HepG2 (cell line): ENCODE data around the gene DMGDH. TPM values are rescaled to one million over a fixed set of nuclear protein-coding genes. Genes with fewer than 3 reads are reported as not detected.

ENCODE experiments used
- ARNTL ChIP-seq: sonication (generic); formaldehyde crosslinking; IDR thresholded peaks from 2 replicates; pipeline ENCODE4 v1.4.0; 2020; ENCODE audit warnings: mild to moderate bottlenecking, missing genetic modification reagents
- BRCA1 ChIP-seq: sonication (generic); formaldehyde crosslinking; IDR thresholded peaks from 2 replicates; pipeline ENCODE4 v1.4.0; 2020; ENCODE audit warnings: missing genetic modification reagents
- HMGA1 ChIP-seq: sonication (generic); formaldehyde crosslinking; conservative IDR thresholded peaks from 2 replicates; pipeline ENCODE4 v1.4.0; 2020; ENCODE audit warnings: missing genetic modification reagents
- KAT7 ChIP-seq: IDR thresholded peaks from 2 replicates; pipeline ENCODE4 v1.6.1; 2018; ENCODE audit warnings: borderline replicate concordance, missing compliant biosample characterization
- MXI1 ChIP-seq: IDR thresholded peaks from 3 replicates; pipeline ENCODE4 v1.6.1; 2012; ENCODE audit warnings: low read depth, low read length, inconsistent platforms, borderline replicate concordance
- NRL ChIP-seq: sonication (generic); formaldehyde crosslinking; IDR thresholded peaks from 2 replicates; pipeline ENCODE4 v1.5.0; 2020; ENCODE audit warnings: missing genetic modification reagents, mild to moderate bottlenecking, moderate library complexity, borderline replicate concordance
- PAWR ChIP-seq: sonication (generic); formaldehyde crosslinking; IDR thresholded peaks from 2 replicates; pipeline ENCODE4 v1.4.0; 2020; ENCODE audit warnings: missing genetic modification reagents, mild to moderate bottlenecking, borderline replicate concordance
- ZNF225 ChIP-seq: sonication (generic); formaldehyde crosslinking; IDR thresholded peaks from 2 replicates; pipeline ENCODE4 v1.4.0; 2020; ENCODE audit warnings: mild to moderate bottlenecking, missing genetic modification reagents
- ZNF33B ChIP-seq: sonication (generic); formaldehyde crosslinking; IDR thresholded peaks from 2 replicates; pipeline ENCODE4 v1.5.1; 2020; ENCODE audit warnings: mild to moderate bottlenecking, missing genetic modification reagents
- ZNF496 ChIP-seq: sonication (generic); formaldehyde crosslinking; IDR thresholded peaks from 2 replicates; pipeline ENCODE4 v1.8.1; 2023; ENCODE audit warnings: mild to moderate bottlenecking, moderate library complexity, missing genetic modification reagents; ENCODE audit not compliant: insufficient replicate concordance
- ZNF775 ChIP-seq: sonication (generic); formaldehyde crosslinking; IDR thresholded peaks from 2 replicates; pipeline ENCODE4 v1.4.0; 2020; ENCODE audit warnings: missing genetic modification reagents, mild to moderate bottlenecking, moderate library complexity, borderline replicate concordance
- polyA plus RNA-seq, 8 experiments: library from polyadenylated mRNA; depleted of rRNA in 3 of 8; stranded (reverse) in 7 of 8; unstranded in 1 of 8; fragments of >200 nt; fragmentation: Illumina TruSeq in 4 of 8; extraction: Trizol in 4 of 8; gene quantifications; 2 replicates each; pipeline versions ENCODE4 v1.2.1 to v1.2.3, GENCODE V29; 2011 to 2016; ENCODE audit warnings: low read depth in 4 of 8, missing spikeins in 1 of 8, mixed read lengths in 1 of 8; ENCODE audit not compliant: insufficient read depth in 1 of 8
- total RNA-seq, 5 experiments: library from RNA; depleted of rRNA; stranded (reverse); fragments of >200 nt; fragmentation: Illumina TruSeq; extraction: Trizol; gene quantifications; 2 replicates each; pipeline ENCODE4 v1.2.3, GENCODE V29; 2016; ENCODE audit warnings: low read depth in 1 of 5
- TF ChIP-seq, protein P1 (sequence below): fragments of 450-650 bp; IDR thresholded peaks from 2 replicates; pipeline ENCODE4 v1.6.1; 2017; ENCODE audit warnings: mild to moderate bottlenecking
- TF ChIP-seq, protein P2 (sequence below): sonication (generic); formaldehyde crosslinking; IDR thresholded peaks from 2 replicates; pipeline ENCODE4 v1.4.0; 2020; ENCODE audit warnings: low read depth, mild to moderate bottlenecking, missing genetic modification reagents
- TF ChIP-seq, protein P3 (sequence below), 2 experiments: sonication (generic) in 1 of 2; formaldehyde crosslinking in 1 of 2; IDR thresholded peaks; 2 replicates each; pipeline versions ENCODE4 v1.5.1 to v1.6.1; 2011 to 2020; ENCODE audit warnings: borderline replicate concordance in 1 of 2, low read depth in 1 of 2, low read length in 1 of 2, mild to moderate bottlenecking in 1 of 2, missing genetic modification reagents in 1 of 2, moderate library complexity in 1 of 2
- TF ChIP-seq, protein P4 (sequence below): sonication (generic); formaldehyde crosslinking; IDR thresholded peaks from 2 replicates; pipeline ENCODE4 v1.8.0; 2022; ENCODE audit warnings: missing genetic modification reagents, mild to moderate bottlenecking, borderline replicate concordance
- TF ChIP-seq, protein P5 (sequence below): sonication (generic); formaldehyde crosslinking; IDR thresholded peaks from 2 replicates; pipeline ENCODE4 v1.4.0; 2020; ENCODE audit warnings: missing genetic modification reagents, borderline replicate concordance

DMGDH gene
- total and polyA plus RNA-seq, 2 of the 13 experiments (the other 11 are each of a cell fraction or from before 2014, with no cell fraction given), result 3.6 to 7.9 TPM

DNA sequence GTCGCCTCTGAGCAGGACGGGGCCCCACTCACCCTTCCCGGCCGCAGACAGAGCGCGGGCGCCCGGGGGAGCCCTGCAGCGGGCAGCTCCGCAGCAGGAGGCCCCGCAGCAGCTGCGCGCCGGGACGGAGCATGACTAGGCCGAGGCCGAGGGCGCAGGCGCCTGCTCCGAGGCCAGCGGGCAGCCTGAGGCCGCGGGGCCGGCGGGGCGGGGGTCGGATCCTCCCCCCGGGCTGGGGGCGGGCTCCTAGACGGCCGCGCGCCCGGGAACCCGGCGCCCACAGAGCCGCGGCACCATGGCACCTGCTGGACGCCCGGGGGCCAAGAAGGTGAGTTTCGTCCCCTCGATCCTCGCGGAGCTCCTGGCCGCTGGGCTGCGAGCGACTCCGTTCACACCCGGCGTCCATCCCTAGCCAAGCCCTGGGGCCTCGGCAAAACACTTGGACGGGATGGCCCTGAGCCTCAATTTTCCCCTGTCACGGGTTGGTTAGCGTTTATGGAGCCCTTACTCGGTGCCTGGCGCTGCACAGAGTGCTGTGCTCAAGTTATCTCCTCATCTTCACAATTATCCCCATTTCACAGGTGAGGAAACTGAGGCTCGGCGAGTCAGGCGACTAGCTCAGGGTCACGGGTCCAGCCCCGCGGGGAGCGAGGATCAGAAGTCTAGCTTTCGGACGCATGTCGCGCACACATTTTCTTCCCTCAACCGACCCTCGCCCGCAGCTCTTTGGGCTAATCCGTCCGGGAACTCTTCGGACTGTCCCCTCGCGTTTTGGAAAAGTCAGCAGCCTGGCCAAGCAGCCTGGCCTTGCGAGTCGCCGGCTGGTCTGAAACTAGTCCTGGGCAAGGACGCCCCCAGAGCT lies at the start of gene DMGDH, which contains the start of gene BHMT2 (continued):
- TF ChIP-seq, protein P1, sequence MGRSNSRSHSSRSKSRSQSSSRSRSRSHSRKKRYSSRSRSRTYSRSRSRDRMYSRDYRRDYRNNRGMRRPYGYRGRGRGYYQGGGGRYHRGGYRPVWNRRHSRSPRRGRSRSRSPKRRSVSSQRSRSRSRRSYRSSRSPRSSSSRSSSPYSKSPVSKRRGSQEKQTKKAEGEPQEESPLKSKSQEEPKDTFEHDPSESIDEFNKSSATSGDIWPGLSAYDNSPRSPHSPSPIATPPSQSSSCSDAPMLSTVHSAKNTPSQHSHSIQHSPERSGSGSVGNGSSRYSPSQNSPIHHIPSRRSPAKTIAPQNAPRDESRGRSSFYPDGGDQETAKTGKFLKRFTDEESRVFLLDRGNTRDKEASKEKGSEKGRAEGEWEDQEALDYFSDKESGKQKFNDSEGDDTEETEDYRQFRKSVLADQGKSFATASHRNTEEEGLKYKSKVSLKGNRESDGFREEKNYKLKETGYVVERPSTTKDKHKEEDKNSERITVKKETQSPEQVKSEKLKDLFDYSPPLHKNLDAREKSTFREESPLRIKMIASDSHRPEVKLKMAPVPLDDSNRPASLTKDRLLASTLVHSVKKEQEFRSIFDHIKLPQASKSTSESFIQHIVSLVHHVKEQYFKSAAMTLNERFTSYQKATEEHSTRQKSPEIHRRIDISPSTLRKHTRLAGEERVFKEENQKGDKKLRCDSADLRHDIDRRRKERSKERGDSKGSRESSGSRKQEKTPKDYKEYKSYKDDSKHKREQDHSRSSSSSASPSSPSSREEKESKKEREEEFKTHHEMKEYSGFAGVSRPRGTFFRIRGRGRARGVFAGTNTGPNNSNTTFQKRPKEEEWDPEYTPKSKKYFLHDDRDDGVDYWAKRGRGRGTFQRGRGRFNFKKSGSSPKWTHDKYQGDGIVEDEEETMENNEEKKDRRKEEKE, result no peak
- TF ChIP-seq HMGA1 (no peak), KAT7 (CRISPR knock-in tag) (peak; percentile 35; the same call in 1 of the 2 replicates), ARNTL (CRISPR knock-in tag) (no peak), PAWR (CRISPR knock-in tag) (0 out of 2 replicates have a peak, but pooled peaks have one; percentile 34), MXI1 (no peak), ZNF225 (CRISPR knock-in tag) (no peak), ZNF775 (CRISPR knock-in tag) (no peak), NRL (CRISPR knock-in tag) (peak; percentile 50; the same call in 1 of the 2 replicates), ZNF496 (CRISPR knock-in tag) (no peak), ZNF33B (no peak), BRCA1 (CRISPR knock-in tag) (no peak)
- TF ChIP-seq, protein P2, sequence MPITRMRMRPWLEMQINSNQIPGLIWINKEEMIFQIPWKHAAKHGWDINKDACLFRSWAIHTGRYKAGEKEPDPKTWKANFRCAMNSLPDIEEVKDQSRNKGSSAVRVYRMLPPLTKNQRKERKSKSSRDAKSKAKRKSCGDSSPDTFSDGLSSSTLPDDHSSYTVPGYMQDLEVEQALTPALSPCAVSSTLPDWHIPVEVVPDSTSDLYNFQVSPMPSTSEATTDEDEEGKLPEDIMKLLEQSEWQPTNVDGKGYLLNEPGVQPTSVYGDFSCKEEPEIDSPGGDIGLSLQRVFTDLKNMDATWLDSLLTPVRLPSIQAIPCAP (CRISPR knock-in tag), result no peak
- TF ChIP-seq, protein P3, sequence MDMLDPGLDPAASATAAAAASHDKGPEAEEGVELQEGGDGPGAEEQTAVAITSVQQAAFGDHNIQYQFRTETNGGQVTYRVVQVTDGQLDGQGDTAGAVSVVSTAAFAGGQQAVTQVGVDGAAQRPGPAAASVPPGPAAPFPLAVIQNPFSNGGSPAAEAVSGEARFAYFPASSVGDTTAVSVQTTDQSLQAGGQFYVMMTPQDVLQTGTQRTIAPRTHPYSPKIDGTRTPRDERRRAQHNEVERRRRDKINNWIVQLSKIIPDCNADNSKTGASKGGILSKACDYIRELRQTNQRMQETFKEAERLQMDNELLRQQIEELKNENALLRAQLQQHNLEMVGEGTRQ (IDR thresholded peaks at IDR 0.05; ENCODE audit: low read depth, low read length), result no peak
- TF ChIP-seq, protein P3 (CRISPR knock-in tag; IDR thresholded peaks at IDR 0.05; ENCODE audit: borderline replicate concordance), result no peak
- TF ChIP-seq, protein P4, sequence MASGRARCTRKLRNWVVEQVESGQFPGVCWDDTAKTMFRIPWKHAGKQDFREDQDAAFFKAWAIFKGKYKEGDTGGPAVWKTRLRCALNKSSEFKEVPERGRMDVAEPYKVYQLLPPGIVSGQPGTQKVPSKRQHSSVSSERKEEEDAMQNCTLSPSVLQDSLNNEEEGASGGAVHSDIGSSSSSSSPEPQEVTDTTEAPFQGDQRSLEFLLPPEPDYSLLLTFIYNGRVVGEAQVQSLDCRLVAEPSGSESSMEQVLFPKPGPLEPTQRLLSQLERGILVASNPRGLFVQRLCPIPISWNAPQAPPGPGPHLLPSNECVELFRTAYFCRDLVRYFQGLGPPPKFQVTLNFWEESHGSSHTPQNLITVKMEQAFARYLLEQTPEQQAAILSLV (CRISPR knock-in tag), result peak; percentile 59; the same call in 1 of the 2 replicates
- TF ChIP-seq, protein P5, sequence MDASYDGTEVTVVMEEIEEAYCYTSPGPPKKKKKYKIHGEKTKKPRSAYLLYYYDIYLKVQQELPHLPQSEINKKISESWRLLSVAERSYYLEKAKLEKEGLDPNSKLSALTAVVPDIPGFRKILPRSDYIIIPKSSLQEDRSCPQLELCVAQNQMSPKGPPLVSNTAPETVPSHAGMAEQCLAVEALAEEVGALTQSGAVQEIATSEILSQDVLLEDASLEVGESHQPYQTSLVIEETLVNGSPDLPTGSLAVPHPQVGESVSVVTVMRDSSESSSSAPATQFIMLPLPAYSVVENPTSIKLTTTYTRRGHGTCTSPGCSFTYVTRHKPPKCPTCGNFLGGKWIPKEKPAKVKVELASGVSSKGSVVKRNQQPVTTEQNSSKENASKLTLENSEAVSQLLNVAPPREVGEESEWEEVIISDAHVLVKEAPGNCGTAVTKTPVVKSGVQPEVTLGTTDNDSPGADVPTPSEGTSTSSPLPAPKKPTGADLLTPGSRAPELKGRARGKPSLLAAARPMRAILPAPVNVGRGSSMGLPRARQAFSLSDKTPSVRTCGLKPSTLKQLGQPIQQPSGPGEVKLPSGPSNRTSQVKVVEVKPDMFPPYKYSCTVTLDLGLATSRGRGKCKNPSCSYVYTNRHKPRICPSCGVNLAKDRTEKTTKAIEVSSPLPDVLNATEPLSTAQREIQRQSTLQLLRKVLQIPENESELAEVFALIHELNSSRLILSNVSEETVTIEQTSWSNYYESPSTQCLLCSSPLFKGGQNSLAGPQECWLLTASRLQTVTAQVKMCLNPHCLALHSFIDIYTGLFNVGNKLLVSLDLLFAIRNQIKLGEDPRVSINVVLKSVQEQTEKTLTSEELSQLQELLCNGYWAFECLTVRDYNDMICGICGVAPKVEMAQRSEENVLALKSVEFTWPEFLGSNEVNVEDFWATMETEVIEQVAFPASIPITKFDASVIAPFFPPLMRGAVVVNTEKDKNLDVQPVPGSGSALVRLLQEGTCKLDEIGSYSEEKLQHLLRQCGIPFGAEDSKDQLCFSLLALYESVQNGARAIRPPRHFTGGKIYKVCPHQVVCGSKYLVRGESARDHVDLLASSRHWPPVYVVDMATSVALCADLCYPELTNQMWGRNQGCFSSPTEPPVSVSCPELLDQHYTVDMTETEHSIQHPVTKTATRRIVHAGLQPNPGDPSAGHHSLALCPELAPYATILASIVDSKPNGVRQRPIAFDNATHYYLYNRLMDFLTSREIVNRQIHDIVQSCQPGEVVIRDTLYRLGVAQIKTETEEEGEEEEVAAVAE (CRISPR knock-in tag), result no peak
